ENCODE data around the gene CNEP1R1. TPM values are rescaled to one million over a fixed set of nuclear protein-coding genes. Genes with fewer than 3 reads are reported as not detected.
A peak's percentile ranks its signal among the peaks of the same experiment; 100 is the strongest.

CNEP1R1 gene
- total and polyA plus RNA-seq, 9 of the 15 experiments (the other 6 are each of a cell fraction or from before 2014, with no cell fraction given): 7.6 to 20.1 (median 10.6) TPM

DNA sequence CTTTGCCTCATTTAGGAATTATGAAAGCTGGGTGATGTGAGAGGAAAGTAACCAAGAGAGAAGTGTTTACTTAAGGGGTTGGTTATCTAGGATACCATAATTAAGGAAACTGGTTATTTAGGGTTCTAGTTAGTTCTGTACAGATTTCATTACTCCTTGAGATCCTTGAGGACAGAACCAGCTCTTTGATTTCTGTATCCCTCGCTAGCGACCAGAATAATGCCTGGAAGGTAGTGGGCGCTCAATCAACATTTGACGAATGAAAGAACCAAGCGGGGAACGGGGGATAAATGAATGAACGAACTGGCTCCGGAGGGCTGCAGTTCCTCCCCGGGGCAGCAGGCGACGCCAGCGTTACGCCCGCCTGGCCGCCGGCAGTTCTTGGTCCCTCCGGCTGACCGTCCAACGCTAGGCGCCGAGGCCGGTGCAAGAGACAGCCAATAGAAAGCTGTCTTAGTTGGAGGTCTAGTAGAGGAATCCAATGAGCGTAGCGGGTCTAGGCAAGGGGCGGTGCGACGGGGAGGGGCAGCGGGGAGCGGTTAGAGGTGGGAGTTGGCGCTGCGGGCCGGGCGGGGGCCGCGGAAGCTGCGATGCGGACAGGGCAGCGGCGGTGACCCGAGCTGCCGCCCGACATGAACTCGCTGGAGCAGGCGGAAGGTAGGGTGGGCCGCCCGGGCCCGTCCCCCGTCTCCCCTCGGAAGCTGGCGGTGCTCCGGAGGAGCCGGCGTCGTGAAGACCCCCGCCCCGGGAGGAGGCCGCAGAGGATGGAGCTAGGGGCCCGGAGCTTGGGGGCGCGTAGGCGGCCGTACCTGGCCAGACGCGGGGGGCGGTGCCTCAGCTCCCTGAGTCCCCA is at the start of gene CNEP1R1 (continued):
- TF ChIP-seq ZBTB40 (IDR thresholded peaks at IDR 0.05) (no peak), ZBTB40 (CRISPR knock-in tag; IDR thresholded peaks at IDR 0.05) (no peak), FOSL1 (tag; conservative IDR thresholded peaks at IDR 0.05) (no peak), SREBF2 (CRISPR knock-in tag; IDR thresholded peaks at IDR 0.05) (no peak), HMBOX1 (IDR thresholded peaks at IDR 0.05) (peak; percentile 89), DPF2 (IDR thresholded peaks at IDR 0.05) (no peak), TEAD2 (tag; IDR thresholded peaks at IDR 0.05) (no peak), POLR2G (IDR thresholded peaks at IDR 0.05; ENCODE audit: low read depth, low read length) (peak; percentile 83), TAF7 (tag; IDR thresholded peaks at IDR 0.05) (no peak), RBM34 (IDR thresholded peaks at IDR 0.05; ENCODE audit: borderline replicate concordance, insufficient read depth, low read length) (no peak), SMARCE1 (IDR thresholded peaks at IDR 0.05) (no peak), PRDM10 (IDR thresholded peaks at IDR 0.05; ENCODE audit: partially characterized antibody) (peak; percentile 59), U2AF1 (optimal IDR thresholded peaks at IDR 0.05; ENCODE audit: low read depth, low read length) (no peak)
- TF ChIP-seq, protein P1, sequence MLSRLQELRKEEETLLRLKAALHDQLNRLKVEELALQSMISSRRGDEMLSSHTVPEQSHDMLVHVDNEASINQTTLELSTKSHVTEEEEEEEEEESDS (CRISPR knock-in tag; IDR thresholded peaks at IDR 0.05): no peak
